Nephron progenitor cell (in vitro differentiated cells): ENCODE data around the gene TMEM74B.

Experiments used
- DNase-seq: peaks from one replicate; pipeline ENCODE4 v3.0.0; 2021
- H3K27ac Mint-ChIP-seq: 2 replicates; pipeline ENCODE4 v1.8.0; 2021; ENCODE audit warnings: mild to moderate bottlenecking, moderate library complexity, mixed read lengths
- H3K27me3 Mint-ChIP-seq: 2 replicates; pipeline ENCODE4 v1.8.0; 2021; ENCODE audit warnings: mild to moderate bottlenecking, low read depth, mixed read lengths; ENCODE audit not compliant: poor library complexity
- H3K36me3 Mint-ChIP-seq: 2 replicates; pipeline ENCODE4 v1.8.0; 2021; ENCODE audit warnings: low read depth, mixed read lengths
- H3K4me1 Mint-ChIP-seq: 2 replicates; pipeline ENCODE4 v1.8.0; 2021; ENCODE audit warnings: mixed read lengths
- H3K4me3 Mint-ChIP-seq: 2 replicates; pipeline ENCODE4 v1.8.0; 2021; ENCODE audit warnings: mild to moderate bottlenecking, moderate library complexity, mixed read lengths
- H3K9me3 Mint-ChIP-seq: 2 replicates; pipeline ENCODE4 v1.8.0; 2021; ENCODE audit warnings: mild to moderate bottlenecking, moderate library complexity, mixed read lengths
- CTCF ChIP-seq: fragments of 200-600 bp; sonication (generic); IDR thresholded peaks from 2 replicates; pipeline ENCODE4 v1.5.0; 2021; ENCODE audit warnings: antibody characterized with exemption

The TMEM74B gene

GRCh38 chr20:1190847-1191246, 6.1 kb upstream of the TMEM74B start:
- no peak for DNase-seq
- Mint-ChIP-seq H3K27ac (no peak overlapping the region), H3K4me3 (no peak overlapping the region), H3K4me1 (peaks cover 14% of the 10 kb centered on the region), H3K27me3 (peaks cover 23% of the 10 kb centered on the region), H3K36me3 (no peaks in the 10 kb centered on the region), H3K9me3 (no peaks in the 10 kb centered on the region)
- no peak for TF ChIP-seq CTCF

GRCh38 chr20:1189827-1190226, 5.0 kb upstream of the TMEM74B start:
- H3K27me3 Mint-ChIP-seq, result peaks cover 24% of the 10 kb centered on the region

GRCh38 chr20:1188347-1188746, 3.6 kb upstream of the TMEM74B start:
- no peak for DNase-seq
- TF ChIP-seq CTCF, result no peak
- Mint-ChIP-seq H3K4me3 (no peak overlapping the region), H3K27ac (no peak overlapping the region), H3K4me1 (peaks cover 20% of the 10 kb centered on the region), H3K27me3 (peaks cover 39% of the 10 kb centered on the region), H3K36me3 (no peaks in the 10 kb centered on the region), H3K9me3 (no peaks in the 10 kb centered on the region)

More at GRCh38 chr20:1189827-1190226, 5.0 kb upstream of the TMEM74B start:
- no peaks in the 10 kb centered on the region for H3K9me3 Mint-ChIP-seq
- no peak overlapping the region for H3K4me3 Mint-ChIP-seq
- H3K4me1 Mint-ChIP-seq, result peaks cover 14% of the 10 kb centered on the region
- H3K27ac Mint-ChIP-seq, result no peak overlapping the region
- no peak for DNase-seq
- no peaks in the 10 kb centered on the region for H3K36me3 Mint-ChIP-seq
- TF ChIP-seq CTCF, result no peak

GRCh38 chr20:1187605-1188171, 2.9 kb upstream of the TMEM74B start:
- no peak overlapping the region for H3K4me3 Mint-ChIP-seq
- H3K4me1 Mint-ChIP-seq, result peaks cover 20% of the 10 kb centered on the region
- H3K9me3 Mint-ChIP-seq, result no peaks in the 10 kb centered on the region
- H3K36me3 Mint-ChIP-seq, result no peaks in the 10 kb centered on the region
- no peak overlapping the region for H3K27ac Mint-ChIP-seq
- DNase-seq, result no peak
- H3K27me3 Mint-ChIP-seq, result peaks cover 45% of the 10 kb centered on the region
- no peak for TF ChIP-seq CTCF

- TF ChIP-seq CTCF, result no peak
- Mint-ChIP-seq H3K4me1 (peaks cover 20% of the 10 kb centered on the region), H3K27ac (no peak overlapping the region), H3K4me3 (peak overlapping the region; percentile 78), H3K36me3 (no peaks in the 10 kb centered on the region), H3K9me3 (no peaks in the 10 kb centered on the region), H3K27me3 (peaks cover 49% of the 10 kb centered on the region)
- DNase-seq, result no peak
Measured at GRCh38 chr20:1186367-1186991, 1.7 kb upstream of the TMEM74B start.

GRCh38 chr20:1185790-1186334, 1.1 kb upstream of the TMEM74B start:
- Mint-ChIP-seq H3K9me3 (no peaks in the 10 kb centered on the region), H3K4me3 (peak overlapping the region; percentile 78), H3K4me1 (peaks cover 20% of the 10 kb centered on the region), H3K36me3 (no peaks in the 10 kb centered on the region), H3K27me3 (peaks cover 48% of the 10 kb centered on the region), H3K27ac (no peak overlapping the region)
- TF ChIP-seq CTCF, result peak; percentile 58
- peak; percentile 74 for DNase-seq
